Renal pelvis (tissue), 12 donors: ENCODE data around the gene PCDHB9. TPM values are rescaled to one million over a fixed set of nuclear protein-coding genes. Genes with fewer than 3 reads are reported as not detected.
"Not testable (repeated sequence)": the region's sequence is repeated elsewhere in the genome, so short reads cannot be mapped to it uniquely, and the experiment has no call there.

Source experiments
- DNase-seq: peaks from one replicate; pipeline ENCODE4 v3.0.0-alpha.2; 2013
- long read RNA-seq, 16 experiments: transcript quantifications; one replicate each; lab custom pipeline, GENCODE V29; 2026
- polyA plus RNA-seq, 3 donors: library from polyadenylated mRNA; unstranded; fragments of 120-200 nt; gene quantifications; one replicate each; pipeline ENCODE4 v1.2.1, GENCODE V29; 2013; ENCODE audit not compliant: insufficient read length in 3 of 3

PCDHB9 gene
- polyA plus RNA-seq, result 1 to 10 TPM; 3.4 to 4.5 (median 4.1) TPM
- long read RNA-seq, donor 1, full-length matches to known transcripts, result 3 of 3 reads
- long read RNA-seq, donor 1, partial matches to known transcripts, result 0 of 3 reads
- long read RNA-seq, donor 1, other reads (novel, unspliced or antisense), result 0 of 3 reads
- long read RNA-seq, donor 2, full-length matches to known transcripts, result 5 of 5 reads
- long read RNA-seq, donor 2, partial matches to known transcripts, result 0 of 5 reads
- long read RNA-seq, donor 2, other reads (novel, unspliced or antisense), result 0 of 5 reads
- long read RNA-seq, donor 3, full-length matches to known transcripts, result 1 of 1 reads
- long read RNA-seq, donor 3, partial matches to known transcripts, result 0 of 1 reads
- long read RNA-seq, donor 3, other reads (novel, unspliced or antisense), result 0 of 1 reads
- long read RNA-seq, donor 4, full-length matches to known transcripts, result 4 of 4 reads
- long read RNA-seq, donor 4, partial matches to known transcripts, result 0 of 4 reads
- long read RNA-seq, donor 4, other reads (novel, unspliced or antisense), result 0 of 4 reads
- long read RNA-seq, donor 5, full-length matches to known transcripts, result 3 of 3 reads
- long read RNA-seq, donor 5, partial matches to known transcripts, result 0 of 3 reads
- long read RNA-seq, donor 5, other reads (novel, unspliced or antisense), result 0 of 3 reads
- long read RNA-seq, donor 6, full-length matches to known transcripts, result 5 of 5 reads
- long read RNA-seq, donor 6, partial matches to known transcripts, result 0 of 5 reads
- long read RNA-seq, donor 6, other reads (novel, unspliced or antisense), result 0 of 5 reads
- long read RNA-seq, donor 7, full-length matches to known transcripts, result 9 of 9 reads
- long read RNA-seq, donor 7, partial matches to known transcripts, result 0 of 9 reads
- long read RNA-seq, donor 7, other reads (novel, unspliced or antisense), result 0 of 9 reads
- long read RNA-seq, donor 8, full-length matches to known transcripts, result 4 of 4 reads
- long read RNA-seq, donor 8, partial matches to known transcripts, result 0 of 4 reads
- long read RNA-seq, donor 8, other reads (novel, unspliced or antisense), result 0 of 4 reads
- long read RNA-seq, donor 9, full-length matches to known transcripts, result 8 of 8 reads
- long read RNA-seq, donor 9, partial matches to known transcripts, result 0 of 8 reads
- long read RNA-seq, donor 9, other reads (novel, unspliced or antisense), result 0 of 8 reads
- long read RNA-seq, donor 10, full-length matches to known transcripts, result 3 of 3 reads
- long read RNA-seq, donor 10, partial matches to known transcripts, result 0 of 3 reads
- long read RNA-seq, donor 10, other reads (novel, unspliced or antisense), result 0 of 3 reads
- long read RNA-seq, donor 11, full-length matches to known transcripts, result 4 of 4 reads
- long read RNA-seq, donor 11, partial matches to known transcripts, result 0 of 4 reads
- long read RNA-seq, donor 11, other reads (novel, unspliced or antisense), result 0 of 4 reads
- long read RNA-seq, donor 12, full-length matches to known transcripts, result 6 of 6 reads
- long read RNA-seq, donor 12, partial matches to known transcripts, result 0 of 6 reads
- long read RNA-seq, donor 12, other reads (novel, unspliced or antisense), result 0 of 6 reads
- long read RNA-seq, donor 13, full-length matches to known transcripts, result 7 of 7 reads
- long read RNA-seq, donor 13, partial matches to known transcripts, result 0 of 7 reads
- long read RNA-seq, donor 13, other reads (novel, unspliced or antisense), result 0 of 7 reads
- long read RNA-seq, donor 14, full-length matches to known transcripts, result 9 of 9 reads
- long read RNA-seq, donor 14, partial matches to known transcripts, result 0 of 9 reads
- long read RNA-seq, donor 14, other reads (novel, unspliced or antisense), result 0 of 9 reads
- long read RNA-seq, donor 15, full-length matches to known transcripts, result 4 of 4 reads
- long read RNA-seq, donor 15, partial matches to known transcripts, result 0 of 4 reads
- long read RNA-seq, donor 15, other reads (novel, unspliced or antisense), result 0 of 4 reads
- long read RNA-seq, donor 16, full-length matches to known transcripts, result 5 of 5 reads
- long read RNA-seq, donor 16, partial matches to known transcripts, result 0 of 5 reads
- long read RNA-seq, donor 16, other reads (novel, unspliced or antisense), result 0 of 5 reads

- no peak for DNase-seq
These were observed at the start of gene PCDHB9 for GRCh38 chr5:141186897-141187512. Gene PCDHB9, plus strand, starts transcription at chr5:141187161. Its CDS starts 158 bp downstream, at chr5:141187319.

- not testable (repeated sequence) for DNase-seq
These were observed 49.6 kb upstream of the PCDHB9 start for GRCh38 chr5:141137346-141137745.

GRCh38 chr5:141149812-141150211 is 37.1 kb upstream of the PCDHB9 start, which contains the start of gene PCDHB6:
Gene PCDHB6, plus strand, starts transcription at chr5:141150057. Its CDS starts 201 bp downstream, at chr5:141150258.
- DNase-seq, result peak; percentile 22

DNA sequence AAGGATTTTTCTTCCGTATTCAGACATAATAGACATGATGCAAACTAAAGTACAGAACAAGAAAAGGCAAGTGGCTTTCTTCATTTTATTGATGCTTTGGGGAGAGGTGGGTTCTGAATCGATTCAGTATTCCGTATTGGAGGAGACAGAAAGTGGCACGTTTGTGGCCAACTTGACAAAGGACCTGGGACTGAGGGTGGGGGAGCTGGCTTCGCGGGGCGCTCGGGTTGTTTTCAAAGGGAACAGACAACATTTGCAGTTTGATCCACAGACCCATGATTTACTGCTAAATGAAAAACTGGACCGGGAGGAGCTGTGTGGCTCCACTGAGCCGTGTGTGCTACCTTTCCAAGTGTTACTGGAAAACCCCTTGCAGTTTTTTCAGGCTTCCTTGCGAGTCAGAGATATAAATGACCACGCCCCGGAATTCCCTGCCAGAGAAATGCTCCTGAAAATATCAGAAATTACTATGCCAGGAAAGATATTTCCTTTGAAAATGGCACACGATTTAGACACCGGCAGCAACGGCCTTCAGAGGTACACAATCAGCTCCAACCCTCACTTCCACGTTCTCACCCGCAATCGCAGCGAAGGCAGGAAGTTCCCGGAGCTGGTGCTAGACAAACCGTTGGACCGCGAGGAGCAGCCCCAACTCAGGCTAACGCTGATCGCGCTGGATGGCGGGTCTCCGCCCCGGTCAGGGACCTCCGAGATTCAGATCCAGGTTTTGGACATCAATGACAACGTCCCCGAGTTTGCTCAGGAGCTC is 36.6 kb upstream of the PCDHB9 start:
- no peak for DNase-seq

- no peak for DNase-seq
These were observed 36.0 kb upstream of the PCDHB9 start for GRCh38 chr5:141150993-141151325.

DNA sequence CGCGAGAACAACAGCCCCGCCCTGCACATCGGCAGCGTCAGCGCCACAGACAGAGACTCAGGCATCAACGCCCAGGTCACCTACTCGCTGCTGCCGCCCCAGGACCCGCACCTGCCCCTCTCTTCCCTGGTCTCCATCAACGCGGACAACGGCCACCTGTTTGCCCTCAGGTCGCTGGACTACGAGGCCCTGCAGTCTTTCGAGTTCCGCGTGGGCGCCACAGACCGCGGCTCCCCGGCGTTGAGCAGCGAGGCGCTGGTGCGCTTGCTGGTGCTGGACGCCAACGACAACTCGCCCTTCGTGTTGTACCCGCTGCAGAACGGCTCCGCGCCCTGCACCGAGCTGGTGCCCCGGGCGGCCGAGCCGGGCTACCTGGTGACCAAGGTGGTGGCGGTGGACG is 35.3 kb upstream of the PCDHB9 start:
- not testable (repeated sequence) for DNase-seq

DNA sequence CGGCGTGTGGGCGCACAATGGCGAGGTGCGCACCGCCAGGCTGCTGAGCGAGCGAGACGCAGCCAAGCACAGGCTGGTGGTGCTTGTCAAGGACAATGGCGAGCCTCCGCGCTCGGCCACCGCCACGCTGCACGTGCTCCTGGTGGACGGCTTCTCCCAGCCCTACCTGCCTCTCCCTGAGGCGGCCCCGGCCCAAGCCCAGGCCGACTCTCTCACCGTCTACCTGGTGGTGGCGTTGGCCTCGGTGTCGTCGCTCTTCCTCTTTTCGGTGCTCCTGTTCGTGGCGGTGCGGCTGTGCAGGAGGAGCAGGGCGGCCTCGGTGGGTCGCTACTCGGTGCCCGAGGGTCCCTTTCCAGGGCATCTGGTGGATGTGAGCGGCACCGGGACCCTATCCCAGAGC is 34.9 kb upstream of the PCDHB9 start:
- DNase-seq, result not testable (repeated sequence)

DNA sequence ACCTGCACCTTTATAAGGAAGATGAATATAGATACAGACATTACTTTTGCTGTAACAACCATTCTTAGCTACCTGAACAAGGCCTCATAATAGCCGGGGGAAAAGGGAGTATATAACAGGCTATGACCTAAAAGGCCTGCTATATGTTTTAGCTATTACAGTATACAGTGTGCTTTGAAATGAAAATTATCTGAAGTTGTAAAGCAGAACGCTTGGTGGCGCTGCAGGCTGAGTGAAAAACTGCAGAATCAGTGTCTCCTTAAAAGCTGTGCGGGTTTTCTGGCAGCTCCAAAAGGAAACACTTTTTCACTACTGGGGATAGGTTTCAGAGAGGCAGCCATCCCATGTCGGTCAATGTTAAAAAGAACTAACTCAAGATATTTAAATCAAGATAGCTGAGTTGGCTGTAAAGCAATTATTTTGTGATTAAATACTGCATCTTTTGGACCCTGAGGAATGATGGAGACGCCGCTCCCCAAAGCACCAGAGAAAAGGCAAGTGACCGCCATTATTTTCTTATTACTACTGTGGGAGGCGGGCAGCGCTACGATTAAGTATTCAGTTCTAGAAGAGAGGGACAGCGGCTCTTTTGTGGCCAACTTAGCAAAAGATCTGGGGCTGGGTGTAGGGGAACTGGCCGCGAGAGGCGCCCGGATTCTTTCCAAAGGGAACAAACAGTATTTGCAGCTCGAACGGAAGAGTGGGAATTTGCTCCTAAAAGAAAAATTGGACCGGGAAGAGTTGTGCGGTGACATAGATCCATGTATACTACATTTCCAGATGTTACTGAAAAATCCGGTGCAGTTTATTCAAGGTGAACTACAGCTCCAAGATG is 31.2 kb upstream of the PCDHB9 start:
- DNase-seq, result no peak

- not testable (repeated sequence) for DNase-seq
These were observed 29.6 kb upstream of the PCDHB9 start for GRCh38 chr5:141157356-141157755.

DNA sequence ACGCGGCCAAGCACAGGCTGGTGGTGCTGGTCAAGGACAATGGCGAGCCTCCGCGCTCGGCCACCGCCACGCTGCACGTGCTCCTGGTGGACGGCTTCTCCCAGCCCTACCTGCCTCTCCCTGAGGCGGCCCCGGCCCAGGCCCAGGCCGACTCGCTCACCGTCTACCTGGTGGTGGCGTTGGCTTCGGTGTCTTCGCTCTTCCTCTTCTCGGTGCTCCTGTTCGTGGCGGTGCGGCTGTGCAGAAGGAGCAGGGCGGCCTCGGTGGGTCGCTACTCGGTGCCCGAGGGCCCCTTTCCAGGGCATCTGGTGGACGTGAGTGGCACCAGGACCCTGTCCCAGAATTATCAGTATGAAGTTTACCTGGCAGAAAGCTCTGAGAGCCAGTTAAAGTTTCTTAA is 29.1 kb upstream of the PCDHB9 start:
- not testable (repeated sequence) for DNase-seq

- peak; percentile 33 for DNase-seq
These were observed 14.4 kb upstream of the PCDHB9 start, which contains the start of gene PCDHB7 for GRCh38 chr5:141172381-141173204. Gene PCDHB7, plus strand, starts transcription at chr5:141172644. Its CDS starts 192 bp downstream, at chr5:141172836.

- DNase-seq, result not testable (repeated sequence)
These were observed 12.5 kb upstream of the PCDHB9 start for GRCh38 chr5:141174291-141175104.

DNA sequence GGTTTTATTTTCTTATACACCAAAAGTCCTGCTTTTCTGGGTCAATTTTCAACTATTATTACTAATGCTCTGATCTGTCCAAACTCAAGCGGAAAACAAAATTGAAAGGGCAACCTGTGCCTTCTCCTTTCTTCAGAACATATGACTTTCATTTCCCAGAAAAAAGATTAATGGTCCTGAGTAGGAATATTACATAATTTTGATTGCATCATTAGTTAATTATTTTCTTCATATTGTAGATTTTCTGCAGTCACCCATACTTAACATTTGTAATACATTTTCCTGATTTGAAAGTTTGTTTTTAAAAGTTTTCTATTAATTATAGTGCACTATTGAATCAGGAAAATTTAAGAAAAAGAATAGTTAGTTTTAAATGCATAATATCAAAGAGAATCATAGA is 11.0 kb upstream of the PCDHB9 start:
- DNase-seq, result no peak

GRCh38 chr5:141177577-141178191 is 9.3 kb upstream of the PCDHB9 start, which contains the start of gene PCDHB8:
Gene PCDHB8, plus strand, starts transcription at chr5:141177790. Its CDS starts 245 bp downstream, at chr5:141178035.
- not testable (repeated sequence) for DNase-seq

- DNase-seq, result not testable (repeated sequence)
These were observed 7.6 kb upstream of the PCDHB9 start for GRCh38 chr5:141179371-141179770.
